ENCODE measurements around the gene LRRFIP1. TPM values are rescaled to one million over a fixed set of nuclear protein-coding genes. Genes with fewer than 3 reads are reported as not detected.

Gene LRRFIP1
- total and polyA plus RNA-seq, 2 of the 13 experiments (the other 11 are each of a cell fraction or from before 2014, with no cell fraction given) = 15.9 to 40.5 TPM

- TF ChIP-seq ZNF841 (CRISPR knock-in tag; IDR thresholded peaks at IDR 0.05; ENCODE audit: borderline replicate concordance) (no peak), MLLT10 (CRISPR knock-in tag; IDR thresholded peaks at IDR 0.05) (no peak), ZNF597 (CRISPR knock-in tag; IDR thresholded peaks at IDR 0.05) (no peak), CAMTA2 (CRISPR knock-in tag; IDR thresholded peaks at IDR 0.05; ENCODE audit: borderline replicate concordance) (no peak; the same call in 1 of the 2 replicates), PHF20 (CRISPR knock-in tag; IDR thresholded peaks at IDR 0.05) (peak; percentile 76), ZNF652 (CRISPR knock-in tag; IDR thresholded peaks at IDR 0.05; ENCODE audit: borderline replicate concordance, low read depth) (no peak), ARID2 (CRISPR knock-in tag; IDR thresholded peaks at IDR 0.05; ENCODE audit: borderline replicate concordance) (no peak; the same call in 1 of the 2 replicates), GABPA (IDR thresholded peaks at IDR 0.05; ENCODE audit: low read depth, low read length) (peak; percentile 70), GABPA (CRISPR knock-in tag; IDR thresholded peaks at IDR 0.05; ENCODE audit: low read depth) (peak; percentile 92), ZFP90 (CRISPR knock-in tag; IDR thresholded peaks at IDR 0.05; ENCODE audit: borderline replicate concordance) (peak; percentile 95; the same call in 1 of the 2 replicates), TCF7 (IDR thresholded peaks at IDR 0.05; ENCODE audit: low read depth) (peak; percentile 2; the same call in 1 of the 2 replicates), ZNF543 (CRISPR knock-in tag; IDR thresholded peaks at IDR 0.05) (0 out of 2 replicates have a peak, but pooled peaks have one; percentile 63), MIER3 (CRISPR knock-in tag; IDR thresholded peaks at IDR 0.05; ENCODE audit: borderline replicate concordance) (peak; percentile 93), ZKSCAN5 (CRISPR knock-in tag; IDR thresholded peaks at IDR 0.05) (peak; percentile 97), HNRNPLL (IDR thresholded peaks at IDR 0.05; ENCODE audit: low read depth, low read length, poor library complexity, severe bottlenecking) (peak; percentile 36), HDAC2 (CRISPR knock-in tag; IDR thresholded peaks at IDR 0.05) (peak; percentile 99), MTA3 (CRISPR knock-in tag; IDR thresholded peaks at IDR 0.05) (no peak), ZBED4 (CRISPR knock-in tag; IDR thresholded peaks at IDR 0.05; ENCODE audit: borderline replicate concordance) (no peak), TAF15 (IDR thresholded peaks at IDR 0.05; ENCODE audit: low read depth, low read length, poor library complexity, severe bottlenecking) (no peak), EZH2 (conservative IDR thresholded peaks at IDR 0.05; ENCODE audit: low read depth, low read length) (no peak), ZNF501 (CRISPR knock-in tag; IDR thresholded peaks at IDR 0.05) (peak; percentile 96), CTCF (CRISPR knock-in tag; IDR thresholded peaks at IDR 0.05) (peak; percentile 37)
These were observed 36.9 kb upstream of the LRRFIP1 start, which contains the start of gene RAB17 (continued) for GRCh38 chr2:237590272-237591140.

Measured in HepG2 (cell line).